Spleen (tissue), 7 donors: ENCODE results near the gene NPY5R.

Source experiments
- CTCF ChIP-seq, 11 experiments: fragments of 200-600 bp in 7 of 11; fragments of 450-650 bp in 4 of 11; sonication (generic) in 4 of 11; IDR thresholded peaks in 8 of 11; conservative IDR thresholded peaks in 3 of 11; 1 replicate in 7 of 11; 2 replicates in 4 of 11; pipeline versions ENCODE4 v1.4.0 to v1.8.0; 2016 to 2021; ENCODE audit warnings: antibody characterized with exemption in 11 of 11, inconsistent platforms in 4 of 11, mild to moderate bottlenecking in 1 of 11
- POLR2A ChIP-seq, 3 donors: fragments of 450-650 bp; IDR thresholded peaks; one replicate each; pipeline ENCODE4 v1.5.1; 2017; ENCODE audit warnings: antibody characterized with exemption in 3 of 3, mild to moderate bottlenecking in 1 of 3
- POLR2AphosphoS5 ChIP-seq, 3 donors: sonication (generic); formaldehyde crosslinking; IDR thresholded peaks; one replicate each; pipeline ENCODE4 v1.5.1; 2017; ENCODE audit warnings: antibody characterized with exemption in 3 of 3
- donor health status: DM: no; HTN: no; CAD: no; lungs with moderate emphysema.
- donor health status: DM: no; HTN: no; CAD: no.
- donor health status: DM: no; HTN: no; CAD: no.

- TF ChIP-seq CTCF (IDR thresholded peaks at IDR 0.05 in 8 of 11, conservative IDR thresholded peaks at IDR 0.05 in 3 of 11) (no peak), POLR2A (IDR thresholded peaks at IDR 0.05) (no peak), POLR2AphosphoS5 (IDR thresholded peaks at IDR 0.05) (no peak)
These were observed 48.6 kb upstream of the NPY5R start for GRCh38 chr4:163295138-163295537.
